H1 (cell line): ENCODE results near the gene ZFP3. TPM values are rescaled to one million over a fixed set of nuclear protein-coding genes. Genes with fewer than 3 reads are reported as not detected.
A peak's percentile ranks its signal among the peaks of the same experiment; 100 is the strongest.

ENCODE experiments used
- CTCF ChIA-PET: fragments of 300-600 bp; sonication (Branson Sonifier 250); formaldehyde crosslinking; loops from one replicate; lab custom pipeline; 2021; ENCODE audit not compliant: partially characterized antibody; lab: Charles Lee
- POLR2A ChIA-PET: fragments of 300-600 bp; sonication (Branson Sonifier 250); formaldehyde crosslinking; loops from one replicate; lab custom pipeline; 2021; ENCODE audit warnings: inconsistent platforms; ENCODE audit not compliant: partially characterized antibody; lab: Charles Lee
- DNase-seq, 2 experiments: peaks; one replicate each; pipeline versions ENCODE4 v3.0.0 to v3.0.0-alpha.2; 2010 to 2022; ENCODE audit warnings: low spot score in 2 of 2, low read depth in 1 of 2, mixed read lengths in 1 of 2
- FAIRE-seq: peaks from 2 replicates; lab custom pipeline; 2011; peaks lifted over from hg19 to GRCh38; lab: Jason Lieb, UNC
- H2AFZ ChIP-seq: 2 replicates; pipeline ENCODE4 v1.8.1; 2012; ENCODE audit warnings: low read length, inconsistent platforms
- H2AK5ac ChIP-seq: 2 replicates; pipeline ENCODE4 v1.6.1; 2013; ENCODE audit warnings: low read depth, low read length
- H2BK120ac ChIP-seq: replicated peaks from 2 replicates; pipeline ENCODE3; 2013; ENCODE audit warnings: low read depth, low read length, inconsistent platforms
- H2BK12ac ChIP-seq: 2 replicates; pipeline ENCODE4 v1.6.1; 2013; ENCODE audit warnings: low read depth, low read length
- H2BK15ac ChIP-seq: 2 replicates; pipeline ENCODE4 v1.6.1; 2013; ENCODE audit warnings: low read length
- H2BK20ac ChIP-seq: 2 replicates; pipeline ENCODE4 v1.6.1; 2013; ENCODE audit warnings: low read length
- H2BK5ac ChIP-seq: 2 replicates; pipeline ENCODE4 v1.6.1; 2013; ENCODE audit warnings: low read depth, low read length
- H3K14ac ChIP-seq: 2 replicates; pipeline ENCODE4 v1.6.1; 2013; ENCODE audit warnings: inconsistent platforms; ENCODE audit not compliant: insufficient read length
- H3K18ac ChIP-seq: 2 replicates; pipeline ENCODE4 v1.6.1; 2013; ENCODE audit warnings: low read length; ENCODE audit errors: extremely low read depth
- H3K23ac ChIP-seq: 2 replicates; pipeline ENCODE4 v1.6.1; 2013; ENCODE audit warnings: inconsistent platforms; ENCODE audit not compliant: insufficient read length
- H3K23me2 ChIP-seq: 2 replicates; pipeline ENCODE4 v1.6.1; 2013; ENCODE audit warnings: low read depth, low read length
- H3K27ac ChIP-seq: 2 replicates; pipeline ENCODE4 v1.6.1; 2011; ENCODE audit warnings: low read depth, low read length, inconsistent platforms
- H3K27me3 ChIP-seq, 4 experiments: replicated peaks in 1 of 4; 1 replicate in 1 of 4; 2 replicates in 3 of 4; pipeline versions ENCODE4 v1.6.1 to v1.8.1; 2011 to 2013; ENCODE audit warnings: low read length in 3 of 4, mild to moderate bottlenecking in 3 of 4, inconsistent platforms in 2 of 4, mixed read lengths in 2 of 4, moderate library complexity in 1 of 4; ENCODE audit not compliant: control insufficient read depth in 3 of 4, insufficient read depth in 3 of 4; ENCODE audit errors: extremely low read depth in 1 of 4
- H3K36me3 ChIP-seq, 4 experiments: 2 replicates each; pipeline versions ENCODE4 v1.6.1 to v1.8.1; 2011 to 2013; ENCODE audit warnings: mild to moderate bottlenecking in 4 of 4, low read length in 3 of 4, moderate library complexity in 2 of 4, control low read depth in 1 of 4, inconsistent platforms in 1 of 4; ENCODE audit not compliant: insufficient read depth in 4 of 4, control insufficient read depth in 2 of 4
- H3K4ac ChIP-seq: replicated peaks from 2 replicates; pipeline ENCODE3; 2013; ENCODE audit warnings: low read length, low read depth, mixed read lengths, inconsistent platforms; ENCODE audit not compliant: insufficient read length
- H3K4me1 ChIP-seq, 4 experiments: replicated peaks in 1 of 4; 1 replicate in 1 of 4; 2 replicates in 3 of 4; pipeline versions ENCODE4 v1.6.1 to v1.8.1; 2011 to 2013; ENCODE audit warnings: low read length in 3 of 4, inconsistent platforms in 2 of 4, mixed read lengths in 1 of 4; ENCODE audit not compliant: insufficient read depth in 4 of 4, control insufficient read depth in 3 of 4
- H3K4me2 ChIP-seq, 2 experiments: 2 replicates each; pipeline versions ENCODE4 v1.6.1 to v1.8.1; 2011 to 2013; ENCODE audit warnings: low read depth in 2 of 2, low read length in 2 of 2, control low read depth in 1 of 2, inconsistent platforms in 1 of 2, mild to moderate bottlenecking in 1 of 2; ENCODE audit not compliant: insufficient read depth in 1 of 2
- H3K4me3 ChIP-seq, 4 experiments: fragments of 200-600, 300-600 bp in 1 of 4; sonication (generic), shearing (Covaris generic), sonication (Bioruptor Twin) in 1 of 4; 2 replicates each; pipeline versions ENCODE4 v1.5.1 to v1.8.1; 2011 to 2016; ENCODE audit warnings: low read length in 4 of 4, low read depth in 3 of 4, control low read depth in 2 of 4, inconsistent platforms in 2 of 4, mild to moderate bottlenecking in 2 of 4, mixed read lengths in 1 of 4, moderate library complexity in 1 of 4; ENCODE audit not compliant: insufficient read depth in 2 of 4; ENCODE audit errors: extremely low read depth in 1 of 4
- H3K56ac ChIP-seq: replicated peaks from 2 replicates; pipeline ENCODE3; 2013; ENCODE audit warnings: low read depth, mild to moderate bottlenecking, mixed read lengths, low read length, inconsistent platforms; ENCODE audit not compliant: insufficient read length
- H3K79me1 ChIP-seq: 2 replicates; pipeline ENCODE4 v1.6.1; 2013; ENCODE audit warnings: low read depth, low read length, control low read depth
- H3K79me2 ChIP-seq, 2 experiments: 2 replicates each; pipeline versions ENCODE4 v1.6.1 to v1.8.1; 2012 to 2013; ENCODE audit warnings: low read length in 2 of 2, mild to moderate bottlenecking in 2 of 2, inconsistent platforms in 1 of 2; ENCODE audit not compliant: insufficient read depth in 2 of 2, control insufficient read depth in 1 of 2
- H3K9ac ChIP-seq, 4 experiments: replicated peaks in 1 of 4; 1 replicate in 1 of 4; 2 replicates in 3 of 4; pipeline versions ENCODE4 v1.6.1 to v1.8.1; 2011 to 2013; ENCODE audit warnings: low read depth in 3 of 4, low read length in 3 of 4, control low read depth in 2 of 4, mild to moderate bottlenecking in 2 of 4, moderate library complexity in 2 of 4, inconsistent platforms in 1 of 4; ENCODE audit errors: extremely low read depth in 1 of 4
- H3K9me3 ChIP-seq, 2 experiments: 2 replicates each; pipeline versions ENCODE4 v1.6.1 to v1.8.1; 2012 to 2013; ENCODE audit warnings: mild to moderate bottlenecking in 2 of 2, moderate library complexity in 2 of 2, control low read depth in 1 of 2, inconsistent platforms in 1 of 2, low read depth in 1 of 2, low read length in 1 of 2, mixed read lengths in 1 of 2; ENCODE audit not compliant: insufficient read depth in 2 of 2
- H4K20me1 ChIP-seq, 2 experiments: replicated peaks in 1 of 2; 2 replicates each; pipeline versions ENCODE3 to v1.8.1; 2011 to 2013; ENCODE audit warnings: inconsistent platforms in 2 of 2, low read length in 2 of 2, mild to moderate bottlenecking in 1 of 2; ENCODE audit not compliant: insufficient read depth in 2 of 2, control insufficient read depth in 1 of 2
- H4K5ac ChIP-seq: 2 replicates; pipeline ENCODE4 v1.6.1; 2013; ENCODE audit warnings: low read length, low read depth, mixed read lengths, inconsistent platforms; ENCODE audit not compliant: insufficient read length
- H4K8ac ChIP-seq: 2 replicates; pipeline ENCODE4 v1.8.0; 2013; ENCODE audit warnings: mild to moderate bottlenecking, moderate library complexity, low read length, inconsistent platforms; ENCODE audit not compliant: insufficient read depth; ENCODE audit errors: extremely low read depth
- H4K91ac ChIP-seq: replicated peaks from 2 replicates; pipeline ENCODE3; 2013; ENCODE audit warnings: low read length, mixed read lengths, inconsistent platforms; ENCODE audit not compliant: insufficient read length
- ATF2 ChIP-seq: IDR thresholded peaks from 2 replicates; pipeline ENCODE4 v1.6.1; 2012; ENCODE audit warnings: low read length, inconsistent platforms
- EGR1 ChIP-seq: IDR thresholded peaks from 2 replicates; pipeline ENCODE4 v1.6.1; 2011; ENCODE audit warnings: low read depth, low read length, borderline replicate concordance
- SRF ChIP-seq: IDR thresholded peaks from 2 replicates; pipeline ENCODE4 v1.6.1; 2011; ENCODE audit warnings: mild to moderate bottlenecking, low read depth, low read length, moderate library complexity
- TAF7 ChIP-seq: optimal IDR thresholded peaks from 2 replicates; pipeline ENCODE3; 2011; ENCODE audit warnings: low read depth, mild to moderate bottlenecking, inconsistent platforms, low read length, moderate library complexity, borderline replicate concordance
- TBP ChIP-seq: IDR thresholded peaks from 2 replicates; pipeline ENCODE4 v1.6.1; 2011; ENCODE audit warnings: low read depth, low read length, improper control_type of control experiment
- WGBS, 2 experiments: shearing (Covaris generic) in 1 of 2; methylation state at CpG; one replicate each; pipeline versions ENCODE4 v1.1.6 to v1.1.7; 2013 to 2015; ENCODE audit warnings: low lambda C conversion rate in 2 of 2, mixed read lengths in 2 of 2, inconsistent platforms in 1 of 2, low coverage in 1 of 2, missing lambda C conversion rate in 1 of 2; ENCODE audit not compliant: insufficient replicate concordance in 2 of 2, insufficient coverage in 1 of 2, insufficient read length in 1 of 2; ENCODE audit errors: extremely low coverage in 1 of 2, missing lambda C conversion rate in 1 of 2; 5-methylcytosine and 5-hydroxymethylcytosine counted together
- polyA plus RNA-seq, 7 experiments: library from polyadenylated mRNA; depleted of rRNA in 3 of 7; stranded (reverse) in 5 of 7; unstranded in 2 of 7; fragments of >200 nt in 5 of 7; fragments of 200-250 nt in 2 of 7; gene quantifications; 1 replicate in 5 of 7; 2 replicates in 1 of 7; 4 replicates in 1 of 7; pipeline versions ENCODE4 v1.2.1 to v1.2.3, GENCODE V29; 2011 to 2013; ENCODE audit warnings: missing spikeins in 2 of 7, mixed read lengths in 2 of 7
- total RNA-seq: library from RNA; stranded (reverse); fragmentation: NEBNext Ultra II Directional; extraction: Animal tissue kit (Norgen Biotek cat#: 25700); gene quantifications from 2 replicates; pipeline ENCODE4 v1.2.1, GENCODE V29; 2021
- TF ChIP-seq, protein P1 (sequence below), 3 experiments: IDR thresholded peaks; 1 replicate in 2 of 3; 2 replicates in 1 of 3; pipeline versions ENCODE4 v1.5.1 to v1.6.1; 2011; ENCODE audit warnings: low read length in 3 of 3, mild to moderate bottlenecking in 3 of 3, inconsistent platforms in 2 of 3, low read depth in 1 of 3, moderate library complexity in 1 of 3; ENCODE audit not compliant: insufficient read depth in 1 of 3; ENCODE audit errors: control extremely low read depth in 1 of 3

Gene ZFP3
- total and polyA plus RNA-seq, 2 of the 8 experiments (the other 6 are each of a cell fraction or from before 2014, with no cell fraction given), result 0.15 to 0.44 TPM

DNA sequence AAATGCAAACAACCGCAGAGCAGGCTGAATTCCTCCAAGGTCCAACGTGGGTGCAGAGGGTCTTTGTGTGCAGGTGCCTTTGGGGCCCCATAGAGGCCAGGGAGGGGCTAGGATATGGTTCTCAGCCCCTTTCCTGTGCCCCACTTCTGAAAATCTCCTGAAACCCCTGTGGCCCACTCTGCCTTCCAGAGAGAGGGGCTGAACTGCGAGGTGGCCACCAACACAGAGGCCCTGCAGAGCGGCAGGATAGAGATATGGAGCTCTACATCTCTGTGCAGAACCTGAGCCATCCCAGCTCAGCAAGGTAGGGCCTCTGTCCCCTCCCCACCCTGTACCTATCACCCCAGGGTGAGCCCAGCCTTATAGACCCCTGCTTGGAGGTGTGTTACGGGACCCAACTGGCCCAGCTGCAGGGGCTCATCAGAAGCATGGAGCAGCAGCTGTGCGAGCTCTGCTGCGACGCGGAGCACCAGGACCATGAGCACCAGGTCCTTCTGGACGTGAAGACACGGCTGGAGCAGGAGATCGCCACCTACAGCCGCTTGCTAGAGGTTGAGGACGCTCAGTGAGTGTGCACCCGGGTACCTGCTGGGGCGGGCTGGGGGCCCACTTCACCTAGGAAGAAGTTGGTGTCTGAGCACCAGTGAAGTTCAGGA is 43.0 kb downstream of the ZFP3 start:
- Histone ChIP-seq H3K79me2 (no peaks in the 10 kb centered on the region), H3K9ac (no peak overlapping the region), H4K20me1 (peaks cover 0 to 2% of the 10 kb centered on the region in 2 experiments), H3K4me2 (no peak overlapping the region; a peak in 1 of 4 replicates), H3K14ac (no peak overlapping the region), H2AFZ (no peak overlapping the region), H3K56ac (no peak overlapping the region), H2BK120ac (no peak overlapping the region), H2BK12ac (no peak overlapping the region), H3K23me2 (peaks cover 5% of the 10 kb centered on the region; the same call in 1 of the 2 replicates), H2BK20ac (no peak overlapping the region), H3K27me3 (peaks cover 0 to 26% (median 15%) of the 10 kb centered on the region in 4 experiments; a peak in 6 of 7 replicates), H3K23ac (no peak overlapping the region), H3K27ac (no peak overlapping the region), H2BK15ac (no peak overlapping the region), H4K91ac (no peak overlapping the region), H3K4me1 (peaks cover 0 to 5% (median 2%) of the 10 kb centered on the region in 4 experiments; a peak in 3 of 7 replicates), H3K4me3 (no peak overlapping the region), H4K5ac (no peak overlapping the region), H3K9me3 (peaks cover 0 to 3% of the 10 kb centered on the region in 2 experiments; a peak in 1 of 4 replicates), H2AK5ac (peak overlapping the region; percentile 75; the same call in 1 of the 2 replicates), H3K4ac (no peak overlapping the region), H3K79me1 (no peaks in the 10 kb centered on the region; the same call in 1 of the 2 replicates), H4K8ac (no peak overlapping the region), H3K36me3 (no peaks in the 10 kb centered on the region), H2BK5ac (no peak overlapping the region), H3K18ac (no peak overlapping the region)
- FAIRE-seq (no peak), DNase-seq (no peak)
- 89% methylated on average over 16 of the region's 16 CpGs; no CpG with 5 or more reads in 1 of the 2 experiments for WGBS, 2 experiments
- ChIA-PET POLR2A (interaction anchor here (2.2 to 4.2 kb wide), 2 partner anchors 8 to 10 kb away, joined by 13 to 28 read pairs; partner anchors contain the start of gene ZNF232), CTCF (interaction anchor here (1.1 to 1.3 kb wide), 2 partner anchors 8 to 10 kb away, joined by 3 read pairs; no protein-coding TSS in a partner anchor)
- TF ChIP-seq SRF (no peak), TBP (no peak), ATF2 (no peak), EGR1 (no peak), TAF7 (no peak)
- TF ChIP-seq, protein P1, sequence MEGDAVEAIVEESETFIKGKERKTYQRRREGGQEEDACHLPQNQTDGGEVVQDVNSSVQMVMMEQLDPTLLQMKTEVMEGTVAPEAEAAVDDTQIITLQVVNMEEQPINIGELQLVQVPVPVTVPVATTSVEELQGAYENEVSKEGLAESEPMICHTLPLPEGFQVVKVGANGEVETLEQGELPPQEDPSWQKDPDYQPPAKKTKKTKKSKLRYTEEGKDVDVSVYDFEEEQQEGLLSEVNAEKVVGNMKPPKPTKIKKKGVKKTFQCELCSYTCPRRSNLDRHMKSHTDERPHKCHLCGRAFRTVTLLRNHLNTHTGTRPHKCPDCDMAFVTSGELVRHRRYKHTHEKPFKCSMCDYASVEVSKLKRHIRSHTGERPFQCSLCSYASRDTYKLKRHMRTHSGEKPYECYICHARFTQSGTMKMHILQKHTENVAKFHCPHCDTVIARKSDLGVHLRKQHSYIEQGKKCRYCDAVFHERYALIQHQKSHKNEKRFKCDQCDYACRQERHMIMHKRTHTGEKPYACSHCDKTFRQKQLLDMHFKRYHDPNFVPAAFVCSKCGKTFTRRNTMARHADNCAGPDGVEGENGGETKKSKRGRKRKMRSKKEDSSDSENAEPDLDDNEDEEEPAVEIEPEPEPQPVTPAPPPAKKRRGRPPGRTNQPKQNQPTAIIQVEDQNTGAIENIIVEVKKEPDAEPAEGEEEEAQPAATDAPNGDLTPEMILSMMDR (IDR thresholded peaks at IDR 0.05; ENCODE audit: control extremely low read depth in 1 of 3, insufficient read depth in 1 of 3, low read depth in 1 of 3, low read length in 3 of 3), result no peak
